Measurements from ENCODE around the gene ATR. TPM values are rescaled to one million over a fixed set of nuclear protein-coding genes. Genes with fewer than 3 reads are reported as not detected.

The ATR gene
- total RNA-seq (2021; ENCODE audit: unreplicated experiment) (24.7 TPM), Bru-seq, nascent RNA (percentile 84 among the genes with signal in this experiment), BruChase-seq, experiment 1, labeled RNA remaining after a 6-hour chase (percentile 83 among the genes with signal in this experiment), BruChase-seq, experiment 2, labeled RNA remaining after a 2-hour chase (percentile 89 among the genes with signal in this experiment)
- polyA plus RNA-seq (2012) = 4.2 and 7.2 TPM in 2 replicates
- long read RNA-seq, full-length matches to known transcripts = 1 of 26 reads
- long read RNA-seq, partial matches to known transcripts = 19 of 26 reads
- long read RNA-seq, other reads (novel, unspliced or antisense) = 6 of 26 reads

- Histone ChIP-seq H3K79me2 (ENCODE audit: insufficient read depth, low read length) (peaks cover 49% of the 10 kb centered on the region), H3K4me3 (replicated peaks in 1 of 2; ENCODE audit: low read depth in 1 of 2, low read length in 2 of 2) (peak within 1 kb of the TSS; percentile 82 to 83), H3K9ac (ENCODE audit: low read length) (peak within 1 kb of the TSS; percentile 90), H3K36me3 (ENCODE audit: control insufficient read depth in 1 of 2, insufficient read depth in 2 of 2, low read length in 2 of 2) (peaks cover 0 to 6% of the 10 kb centered on the region in 2 experiments; a peak in 1 of 4 replicates), H4K20me1 (ENCODE audit: insufficient read depth) (no peaks in the 10 kb centered on the region), H3K9me2 (ENCODE audit: insufficient read depth) (no peaks in the 10 kb centered on the region), H3K27me3 (ENCODE audit: insufficient read depth, low read length) (no peaks in the 10 kb centered on the region), H3K4me2 (ENCODE audit: low read length) (peak within 1 kb of the TSS; percentile 78), H2AFZ (ENCODE audit: low read depth, low read length, poor library complexity, severe bottlenecking) (peak within 1 kb of the TSS; percentile 42), H3K9me3 (ENCODE audit: control insufficient read depth in 1 of 2, insufficient read depth in 1 of 2, low read depth in 1 of 2, low read length in 2 of 2) (no peaks in the 10 kb centered on the region), H3K27ac (ENCODE audit: low read depth, low read length) (peak within 1 kb of the TSS; percentile 70), H3K4me1 (ENCODE audit: control insufficient read depth in 1 of 2, insufficient read depth in 2 of 2, low read length in 2 of 2) (peaks cover 5 to 18% of the 10 kb centered on the region in 2 experiments; a peak in 3 of 4 replicates)
- no TSS peak for BruUV-seq (replicated peaks)
- POLR2A ChIA-PET = interaction anchor here (1.2 to 1.5 kb wide), 3 partner anchors 9 to 422 kb away, joined by 3 to 5 read pairs (median 4); no protein-coding TSS in a partner anchor
- intact Hi-C loops (cut with micrococcal nuclease) = no loop called here
- peak; percentile 84 for DNase-seq (ENCODE audit: low read depth, low spot score)
- RAD21 ChIA-PET (ENCODE audit: low non-redundant PET in 1 of 2, low total read pairs in 2 of 2, uncharacterized antibody in 2 of 2, unreplicated experiment in 2 of 2) = interaction anchor here in 1 of 2 experiments (1.2 kb wide), 1 partner anchor 8 kb away, joined by 3 read pairs; no protein-coding TSS in a partner anchor
- ATAC-seq = peak; percentile 96
- CTCF ChIA-PET = interaction anchor here (0.7 to 1.0 kb wide), 3 partner anchors 8 to 453 kb away, joined by 3 to 4 read pairs (median 3); no protein-coding TSS in a partner anchor
- TF ChIP-seq SIN3A (IDR thresholded peaks at IDR 0.05; ENCODE audit: low read depth) = peak; percentile 99
- TF ChIP-seq ELF1 (IDR thresholded peaks at IDR 0.05; ENCODE audit: borderline replicate concordance, low read depth) = peak; percentile 99
- no peak for TF ChIP-seq EZH2 (IDR thresholded peaks at IDR 0.05)
- no peak; the same call in 1 of the 2 replicates for TF ChIP-seq SRF (IDR thresholded peaks at IDR 0.05; ENCODE audit: low read depth)
- peak; percentile 75 for TF ChIP-seq EGR1 (IDR thresholded peaks at IDR 0.05; ENCODE audit: low read depth)
- TF ChIP-seq FOSL1 (IDR thresholded peaks at IDR 0.05; ENCODE audit: low read depth) = peak; percentile 94
- TF ChIP-seq CTCF (IDR thresholded peaks at IDR 0.05 in 2 of 3, conservative IDR thresholded peaks at IDR 0.05 in 1 of 3; ENCODE audit: borderline replicate concordance in 1 of 3, insufficient read depth in 1 of 3, low read depth in 2 of 3, low read length in 2 of 3) = no peak
- TF ChIP-seq REST (IDR thresholded peaks at IDR 0.05; ENCODE audit: low read depth) = no peak
- TF ChIP-seq RAD21 (IDR thresholded peaks at IDR 0.05; ENCODE audit: low read depth) = no peak; the same call in 1 of the 2 replicates
- TF ChIP-seq POLR2AphosphoS5 (IDR thresholded peaks at IDR 0.05; ENCODE audit: low read depth, low read length) = peak; percentile 90
- no peak for TF ChIP-seq EZH2phosphoT487 (IDR thresholded peaks at IDR 0.05; ENCODE audit: borderline replicate concordance)
- peak; percentile 98 for TF ChIP-seq CBX3 (IDR thresholded peaks at IDR 0.05; ENCODE audit: low read depth)
- TF ChIP-seq ZBTB33 (IDR thresholded peaks at IDR 0.05; ENCODE audit: extremely low read depth, insufficient replicate concordance, low read length) = peak; percentile 91
- no peak for TF ChIP-seq ZNF274 (IDR thresholded peaks at IDR 0.05; ENCODE audit: low read depth, low read length)
- TF ChIP-seq MAX (IDR thresholded peaks at IDR 0.05) = peak; percentile 98
These were observed at the start of gene ATR for GRCh38 chr3:142578329-142579223. ATR (minus strand) TSS chr3:142578733; CDS start chr3:142578704, 29 bp downstream.

Measured in HCT116 (cell line).